ENCODE data around the gene GALNT2.

GALNT2 gene

GRCh38 chr1:230119340-230119739, 52.3 kb downstream of the GALNT2 start:
- H3K4me1 ChIP-seq (ENCODE audit: low read length): peaks cover 37% of the 10 kb centered on the region
- no peaks in the 10 kb centered on the region for H4K20me1 ChIP-seq (ENCODE audit: insufficient read depth, low read length)
- no peak overlapping the region for H2AFZ ChIP-seq (ENCODE audit: low read length)
- H3K9me3 ChIP-seq (replicated peaks; ENCODE audit: insufficient read depth, low read length): no peaks in the 10 kb centered on the region
- no peaks in the 10 kb centered on the region for H3K27me3 ChIP-seq (replicated peaks; ENCODE audit: insufficient read depth, low read length)
- H3K9me2 ChIP-seq (replicated peaks; ENCODE audit: insufficient read depth, low read length): no peaks in the 10 kb centered on the region
- no peak for TF ChIP-seq EZH2phosphoT487 (IDR thresholded peaks at IDR 0.05; ENCODE audit: low read length)
- no peak for TF ChIP-seq EZH2 (optimal IDR thresholded peaks at IDR 0.05; ENCODE audit: low read depth, low read length)
- TF ChIP-seq CTCF (IDR thresholded peaks at IDR 0.05; ENCODE audit: low read length): no peak
- H3K4me2 ChIP-seq (ENCODE audit: low read depth, low read length): no peak overlapping the region
- H3K27ac ChIP-seq (ENCODE audit: low read length): no peak overlapping the region
- DNase-seq: no peak
- H3K36me3 ChIP-seq (replicated peaks; ENCODE audit: insufficient read depth, low read length): no peaks in the 10 kb centered on the region
- H3K9ac ChIP-seq (ENCODE audit: low read length): no peak overlapping the region
- H3K79me2 ChIP-seq (ENCODE audit: low read length): peaks cover 81% of the 10 kb centered on the region
- H3F3A ChIP-seq (ENCODE audit: insufficient read depth, low read length): peaks cover 33% of the 10 kb centered on the region
- no peak overlapping the region for H3K4me3 ChIP-seq (ENCODE audit: low read length)

GRCh38 chr1:230120289-230120920, 53.4 kb downstream of the GALNT2 start:
- Histone ChIP-seq H3K4me3 (ENCODE audit: low read length) (no peak overlapping the region), H3F3A (ENCODE audit: insufficient read depth, low read length) (peaks cover 42% of the 10 kb centered on the region), H4K20me1 (ENCODE audit: insufficient read depth, low read length) (no peaks in the 10 kb centered on the region), H3K9me3 (replicated peaks; ENCODE audit: insufficient read depth, low read length) (no peaks in the 10 kb centered on the region), H2AFZ (ENCODE audit: low read length) (no peak overlapping the region), H3K27me3 (replicated peaks; ENCODE audit: insufficient read depth, low read length) (no peaks in the 10 kb centered on the region), H3K27ac (ENCODE audit: low read length) (peak overlapping the region; percentile 96; the same call in 1 of the 2 replicates), H3K36me3 (replicated peaks; ENCODE audit: insufficient read depth, low read length) (no peaks in the 10 kb centered on the region), H3K4me2 (ENCODE audit: low read depth, low read length) (no peak overlapping the region), H3K9ac (ENCODE audit: low read length) (no peak overlapping the region), H3K79me2 (ENCODE audit: low read length) (peaks cover 81% of the 10 kb centered on the region), H3K9me2 (replicated peaks; ENCODE audit: insufficient read depth, low read length) (no peaks in the 10 kb centered on the region), H3K4me1 (ENCODE audit: low read length) (peaks cover 47% of the 10 kb centered on the region)
- TF ChIP-seq CTCF (IDR thresholded peaks at IDR 0.05; ENCODE audit: low read length) (no peak), EZH2phosphoT487 (IDR thresholded peaks at IDR 0.05; ENCODE audit: low read length) (no peak), EZH2 (optimal IDR thresholded peaks at IDR 0.05; ENCODE audit: low read depth, low read length) (no peak)
- DNase-seq: no peak

GRCh38 chr1:230120921-230121381, 53.9 kb downstream of the GALNT2 start:
- H3K36me3 ChIP-seq (replicated peaks; ENCODE audit: insufficient read depth, low read length): no peaks in the 10 kb centered on the region

More at GRCh38 chr1:230120921-230121381, 53.9 kb downstream of the GALNT2 start:
- Histone ChIP-seq H3K9ac (ENCODE audit: low read length) (no peak overlapping the region), H3K27ac (ENCODE audit: low read length) (peak overlapping the region; percentile 96; the same call in 1 of the 2 replicates), H3K79me2 (ENCODE audit: low read length) (peaks cover 81% of the 10 kb centered on the region), H3K9me2 (replicated peaks; ENCODE audit: insufficient read depth, low read length) (no peaks in the 10 kb centered on the region), H4K20me1 (ENCODE audit: insufficient read depth, low read length) (no peaks in the 10 kb centered on the region), H3F3A (ENCODE audit: insufficient read depth, low read length) (peaks cover 42% of the 10 kb centered on the region), H3K4me3 (ENCODE audit: low read length) (no peak overlapping the region), H3K4me2 (ENCODE audit: low read depth, low read length) (no peak overlapping the region), H3K9me3 (replicated peaks; ENCODE audit: insufficient read depth, low read length) (no peaks in the 10 kb centered on the region), H2AFZ (ENCODE audit: low read length) (no peak overlapping the region), H3K4me1 (ENCODE audit: low read length) (peaks cover 53% of the 10 kb centered on the region), H3K27me3 (replicated peaks; ENCODE audit: insufficient read depth, low read length) (no peaks in the 10 kb centered on the region)
- DNase-seq: no peak
- TF ChIP-seq CTCF (IDR thresholded peaks at IDR 0.05; ENCODE audit: low read length) (peak; percentile 57), EZH2 (optimal IDR thresholded peaks at IDR 0.05; ENCODE audit: low read depth, low read length) (no peak)

Data from MM.1S (cell line).